ENCODE data around the gene UBXN4.
"Not testable (repeated sequence)": the region's sequence is repeated elsewhere in the genome, so short reads cannot be mapped to it uniquely, and the experiment has no call there.

UBXN4 gene, protein sequence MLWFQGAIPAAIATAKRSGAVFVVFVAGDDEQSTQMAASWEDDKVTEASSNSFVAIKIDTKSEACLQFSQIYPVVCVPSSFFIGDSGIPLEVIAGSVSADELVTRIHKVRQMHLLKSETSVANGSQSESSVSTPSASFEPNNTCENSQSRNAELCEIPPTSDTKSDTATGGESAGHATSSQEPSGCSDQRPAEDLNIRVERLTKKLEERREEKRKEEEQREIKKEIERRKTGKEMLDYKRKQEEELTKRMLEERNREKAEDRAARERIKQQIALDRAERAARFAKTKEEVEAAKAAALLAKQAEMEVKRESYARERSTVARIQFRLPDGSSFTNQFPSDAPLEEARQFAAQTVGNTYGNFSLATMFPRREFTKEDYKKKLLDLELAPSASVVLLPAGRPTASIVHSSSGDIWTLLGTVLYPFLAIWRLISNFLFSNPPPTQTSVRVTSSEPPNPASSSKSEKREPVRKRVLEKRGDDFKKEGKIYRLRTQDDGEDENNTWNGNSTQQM

DNA sequence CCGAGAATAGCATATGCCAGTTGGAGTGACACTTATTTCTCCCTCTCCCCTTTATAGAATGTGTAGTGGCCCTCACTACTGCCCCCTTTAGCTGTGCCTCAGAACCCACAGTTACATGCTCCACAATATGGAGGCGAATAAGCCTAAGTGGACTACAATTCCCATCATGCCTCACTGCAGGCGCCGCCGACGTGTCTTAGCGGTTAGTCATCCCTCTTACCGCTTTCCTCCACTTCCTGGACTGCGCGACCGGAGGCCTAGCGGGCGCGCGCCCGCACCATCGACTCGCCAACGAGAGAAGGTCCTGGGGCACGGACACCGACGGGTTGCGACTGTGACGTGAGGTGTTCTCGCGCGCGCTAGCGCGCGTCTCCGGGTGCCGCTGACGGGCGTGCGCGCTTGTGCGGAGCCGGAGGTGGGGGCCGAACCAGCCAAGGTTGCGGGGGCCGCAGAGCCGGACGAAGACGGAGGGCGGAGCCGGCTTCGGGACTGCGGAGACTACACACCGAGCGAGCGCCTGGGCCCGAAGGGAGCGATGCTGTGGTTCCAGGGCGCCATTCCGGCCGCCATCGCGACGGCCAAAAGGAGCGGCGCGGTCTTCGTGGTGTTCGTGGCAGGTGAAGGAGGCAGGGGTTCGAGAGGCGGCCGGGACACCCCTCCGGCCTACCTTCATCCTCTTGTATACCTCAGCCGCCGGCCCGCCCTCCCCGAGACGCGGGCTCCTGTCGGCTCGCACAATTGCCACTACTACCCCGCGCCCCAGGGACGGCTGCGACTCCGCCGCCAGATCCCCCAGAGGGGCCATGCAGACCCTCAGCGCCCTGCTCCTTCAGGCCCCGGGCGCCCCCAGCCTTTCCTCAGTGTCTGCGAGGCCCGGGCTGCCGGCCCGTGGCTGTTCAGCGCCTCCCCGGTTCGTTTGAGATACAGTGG lies at the start of gene UBXN4:
Gene UBXN4 (plus strand): TSS at position 461 of the 930 bp plus-strand sequence. CDS start 75 bp downstream, at position 536.
- peak; percentile 92 for DNase-seq (ENCODE audit: low read depth)

DNA sequence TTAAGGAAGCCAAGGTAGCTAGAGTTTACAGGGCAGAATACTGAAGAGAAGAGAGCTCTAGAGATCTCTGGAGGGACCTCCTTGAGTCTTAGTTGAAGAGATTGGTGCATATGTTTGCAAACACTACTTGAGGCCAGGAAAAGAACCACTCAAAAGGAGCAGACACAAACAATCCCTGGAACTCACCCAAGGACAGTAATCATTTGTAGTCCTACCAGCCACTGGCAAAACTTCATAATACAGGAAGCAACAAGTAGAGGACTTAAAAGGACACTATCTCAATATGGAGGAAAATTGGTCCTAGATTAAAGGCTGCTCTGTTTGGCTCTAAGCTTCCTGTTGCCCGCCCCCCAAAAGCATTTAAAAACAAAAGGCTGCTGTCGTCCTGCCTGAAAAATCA lies 46.9 kb upstream of the UBXN4 start:
- DNase-seq (ENCODE audit: low read depth): no peak

- no peak for DNase-seq (ENCODE audit: low read depth)
Measured at GRCh38 chr2:135698838-135699237, 42.8 kb upstream of the UBXN4 start.

- no peak for DNase-seq (ENCODE audit: low read depth)
Measured at GRCh38 chr2:135701442-135701841, 40.2 kb upstream of the UBXN4 start.

- DNase-seq (ENCODE audit: low read depth): no peak
Measured at GRCh38 chr2:135703300-135703699, 38.4 kb upstream of the UBXN4 start.

DNA sequence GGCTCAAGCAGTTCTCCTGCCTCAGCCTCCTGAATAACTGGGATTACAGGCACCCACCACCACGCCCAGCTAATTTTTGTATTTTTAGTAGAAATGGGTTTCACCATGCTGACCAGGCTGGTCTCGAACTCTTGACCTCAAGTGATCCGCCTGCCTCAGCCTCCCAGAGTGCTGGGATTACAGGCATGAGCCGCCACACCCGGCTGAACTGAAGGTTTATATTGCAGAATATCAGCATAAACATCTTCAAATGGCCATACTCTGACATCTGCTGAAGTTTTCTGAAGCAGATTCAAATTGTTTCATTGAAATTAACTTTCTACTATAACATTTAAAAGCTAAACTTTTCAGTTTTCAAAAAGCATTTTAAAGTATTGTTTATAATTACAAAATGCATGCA lies 37.6 kb upstream of the UBXN4 start:
- DNase-seq (ENCODE audit: low read depth): not testable (repeated sequence)

DNA sequence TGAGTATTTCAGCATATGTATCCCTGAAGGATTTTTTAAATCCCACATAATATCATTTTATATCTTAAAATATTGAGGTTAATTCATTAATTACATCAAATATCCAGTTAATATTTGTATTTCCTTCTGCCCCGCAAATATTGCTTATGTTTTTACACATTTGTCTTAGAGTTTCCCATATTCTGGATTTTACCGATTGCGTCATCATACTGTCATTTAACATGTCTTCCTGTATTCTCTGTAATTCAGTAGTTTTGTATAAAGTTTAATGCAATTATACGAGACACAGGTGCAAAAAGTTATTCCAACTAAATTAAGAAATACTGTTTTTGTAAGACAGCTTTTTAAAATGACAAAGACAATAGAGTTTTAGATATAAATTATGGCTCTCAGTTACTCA lies 33.5 kb upstream of the UBXN4 start:
- no peak for DNase-seq (ENCODE audit: low read depth)

DNA sequence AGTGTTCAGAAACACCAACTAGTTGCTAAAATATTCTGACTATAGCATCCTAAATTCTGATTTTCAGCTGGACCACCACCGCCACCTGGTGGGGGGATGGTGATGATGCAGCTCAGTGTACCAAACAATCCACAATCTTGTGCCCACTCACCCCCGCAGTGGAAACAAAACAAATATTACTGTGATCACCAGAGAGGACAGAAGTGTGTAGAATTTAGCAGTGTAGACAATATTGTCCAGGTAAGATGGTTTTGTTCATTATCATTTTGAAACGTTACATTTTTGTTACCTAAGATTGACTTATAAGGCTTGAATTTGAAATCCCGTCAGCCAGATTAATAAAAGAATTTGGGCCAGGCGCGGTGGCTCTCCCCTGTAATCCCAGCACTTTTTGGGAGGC lies 31.7 kb upstream of the UBXN4 start:
- peak; percentile 69 for DNase-seq (ENCODE audit: low read depth)

GRCh38 chr2:135715086-135715485 lies 26.6 kb upstream of the UBXN4 start:
- DNase-seq (ENCODE audit: low read depth): not testable (repeated sequence)

DNA sequence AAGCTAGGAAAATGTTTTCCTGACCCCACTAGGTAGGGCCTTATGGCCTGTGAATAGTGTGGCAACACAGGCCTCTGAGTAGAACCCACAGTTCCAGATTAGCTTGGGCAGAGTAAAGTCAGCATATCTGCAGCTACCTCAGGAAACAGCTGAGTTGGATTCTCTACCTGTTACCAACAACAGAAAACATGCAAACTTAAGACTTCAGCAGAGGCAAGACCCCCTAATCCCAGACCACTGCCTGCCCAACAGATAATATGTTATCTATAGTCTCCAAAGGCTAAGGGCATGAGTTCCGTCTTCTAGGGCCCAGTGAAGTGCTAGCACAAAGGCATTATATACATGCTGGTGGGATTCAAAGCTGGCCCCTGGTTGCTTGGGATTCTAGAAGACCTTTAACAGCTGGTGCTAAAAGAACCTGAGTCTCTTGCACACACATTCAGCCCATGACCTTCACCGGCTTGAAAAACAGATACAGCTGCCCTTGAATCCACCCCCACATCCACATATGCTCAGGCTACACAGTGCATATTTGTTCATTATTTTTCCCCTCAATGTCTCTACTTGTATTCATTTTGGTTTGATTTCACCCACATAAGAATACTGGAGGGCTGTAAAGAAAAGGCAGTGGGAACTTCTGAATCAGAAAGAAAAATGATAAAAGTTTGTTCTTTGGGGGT lies 13.5 kb upstream of the UBXN4 start:
- DNase-seq (ENCODE audit: low read depth): no peak

DNA sequence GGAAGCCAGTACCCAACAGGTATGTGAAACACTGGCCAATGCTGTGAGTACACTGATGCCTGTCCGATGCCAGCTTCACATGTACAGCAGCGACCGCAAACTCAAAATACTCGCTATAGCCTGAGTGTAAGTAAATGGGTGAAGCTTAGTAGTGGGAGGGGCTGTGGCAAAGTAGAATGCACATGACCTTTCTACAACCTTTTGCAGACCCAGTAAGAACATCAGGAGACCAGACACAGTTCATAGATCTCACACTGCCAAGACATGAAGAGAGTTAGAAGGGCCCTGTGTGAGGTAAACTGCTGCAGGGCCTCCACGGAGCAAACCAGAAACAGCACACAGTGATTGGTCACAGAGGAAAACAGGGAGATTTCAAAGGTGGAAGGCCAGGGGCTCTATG lies 9.1 kb upstream of the UBXN4 start:
- DNase-seq (ENCODE audit: low read depth): no peak

GRCh38 chr2:135733045-135733444 lies 8.6 kb upstream of the UBXN4 start:
- no peak for DNase-seq (ENCODE audit: low read depth)

DNA sequence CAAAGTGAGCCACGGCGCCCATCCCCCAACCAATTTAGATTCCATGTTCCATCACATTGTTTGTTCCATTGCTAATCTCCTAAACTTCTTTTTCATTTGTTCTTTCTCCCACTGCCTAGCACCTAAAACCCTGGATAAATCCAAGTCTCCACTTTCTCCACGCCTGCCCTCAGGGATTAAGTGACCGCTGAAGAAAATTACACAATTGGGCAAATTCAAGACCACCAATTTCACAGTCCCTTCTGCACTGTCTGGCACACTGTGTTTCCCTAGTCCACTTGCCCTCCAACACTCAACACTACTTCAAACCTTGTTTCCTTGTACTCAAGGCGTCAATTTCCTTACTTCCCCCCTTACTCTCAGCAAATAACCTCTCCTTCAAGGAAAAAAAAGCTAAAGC lies 5.1 kb upstream of the UBXN4 start:
- no peak for DNase-seq (ENCODE audit: low read depth)

- no peak for DNase-seq (ENCODE audit: low read depth)
Measured at GRCh38 chr2:135740206-135740605, 1.4 kb upstream of the UBXN4 start.

DNA sequence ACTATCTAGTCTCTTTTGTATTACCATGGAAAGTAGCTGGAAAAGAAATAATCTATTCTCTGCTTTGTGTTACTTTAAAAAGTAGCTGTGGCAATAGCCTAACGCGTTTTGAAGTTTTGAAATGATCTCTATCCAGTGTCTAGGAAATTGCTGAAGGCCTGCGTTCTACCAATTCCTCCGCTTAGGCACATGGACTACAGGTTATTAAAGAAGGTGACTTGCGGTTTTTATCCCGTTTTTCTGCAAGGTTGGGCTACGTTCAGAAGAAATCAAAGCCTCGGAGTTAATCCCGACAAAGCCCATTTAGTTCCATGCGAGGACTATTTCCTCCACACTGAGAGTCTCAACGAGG lies 636 bp upstream of the UBXN4 start:
- DNase-seq (ENCODE audit: low read depth): no peak

GRCh38 chr2:135742325-135742757 lies 686 bp downstream of the UBXN4 start:
- DNase-seq (ENCODE audit: low read depth): no peak

- no peak for DNase-seq (ENCODE audit: low read depth)
Measured at GRCh38 chr2:135743860-135744259, 2.2 kb downstream of the UBXN4 start.

DNA sequence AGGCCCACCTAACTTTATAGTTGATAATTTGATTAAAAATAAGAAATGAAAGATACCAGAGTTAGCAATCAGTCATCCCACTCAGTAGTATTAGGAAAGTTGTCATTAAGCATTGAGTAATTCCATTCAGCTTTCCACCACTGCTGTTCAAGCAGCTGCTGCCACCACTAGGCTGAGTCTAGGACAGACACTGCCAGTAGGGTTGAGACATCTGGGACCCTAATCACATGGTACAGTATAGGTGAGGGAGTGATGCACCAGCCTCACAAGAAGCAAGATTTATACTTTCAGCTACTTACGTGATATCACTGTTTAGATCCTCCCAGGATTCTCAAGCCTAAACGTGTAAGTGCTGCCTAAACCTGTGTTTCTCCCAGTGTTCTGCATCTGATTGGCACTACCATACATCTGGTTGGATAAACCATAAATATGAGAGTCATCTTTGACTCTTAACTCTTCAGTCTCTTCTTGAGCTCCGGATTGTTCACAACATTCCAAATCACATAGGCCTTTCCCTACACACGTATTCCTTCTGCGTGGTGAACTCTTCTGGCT lies 3.2 kb downstream of the UBXN4 start:
- DNase-seq (ENCODE audit: low read depth): no peak

GRCh38 chr2:135745545-135745944 lies 3.9 kb downstream of the UBXN4 start:
- no peak for DNase-seq (ENCODE audit: low read depth)

GRCh38 chr2:135755573-135755972 lies 13.9 kb downstream of the UBXN4 start:
- DNase-seq (ENCODE audit: low read depth): no peak

GRCh38 chr2:135756692-135757091 lies 15.0 kb downstream of the UBXN4 start:
- no peak for DNase-seq (ENCODE audit: low read depth)

- no peak for DNase-seq (ENCODE audit: low read depth)
Measured at GRCh38 chr2:135762022-135762421, 20.4 kb downstream of the UBXN4 start.
